ENCODE measurements around the gene SAMD4B.

SAMD4B gene

GRCh38 chr19:39398297-39398864 lies 56.2 kb downstream of the SAMD4B start:
- Histone ChIP-seq H3K4me1 (ENCODE audit: insufficient read depth, low read length) (peaks cover 25% of the 10 kb centered on the region), H3K9ac (ENCODE audit: low read depth, low read length) (no peak overlapping the region)

GRCh38 chr19:39399668-39400050 lies 57.4 kb downstream of the SAMD4B start:
- H3K9ac ChIP-seq (ENCODE audit: low read depth, low read length) = no peak overlapping the region
- H3K4me1 ChIP-seq (ENCODE audit: insufficient read depth, low read length) = peaks cover 25% of the 10 kb centered on the region
- no peaks in the 10 kb centered on the region for H3K9me3 ChIP-seq (ENCODE audit: control insufficient read depth, insufficient read depth, low read length)

More at GRCh38 chr19:39398297-39398864, 56.2 kb downstream of the SAMD4B start:
- Histone ChIP-seq H3K9me3 (ENCODE audit: control insufficient read depth, insufficient read depth, low read length) (no peaks in the 10 kb centered on the region), H3K36me3 (ENCODE audit: insufficient read depth, low read length) (peaks cover 10% of the 10 kb centered on the region)

GRCh38 chr19:39400061-39400460 lies 57.8 kb downstream of the SAMD4B start:
- H3K9ac ChIP-seq (ENCODE audit: low read depth, low read length) = no peak overlapping the region
- peaks cover under 1% of the 10 kb centered on the region for H3K36me3 ChIP-seq (ENCODE audit: insufficient read depth, low read length)
- no peaks in the 10 kb centered on the region for H3K9me3 ChIP-seq (ENCODE audit: control insufficient read depth, insufficient read depth, low read length)
- peaks cover 25% of the 10 kb centered on the region for H3K4me1 ChIP-seq (ENCODE audit: insufficient read depth, low read length)

More at GRCh38 chr19:39399668-39400050, 57.4 kb downstream of the SAMD4B start:
- peaks cover 3% of the 10 kb centered on the region for H3K36me3 ChIP-seq (ENCODE audit: insufficient read depth, low read length)

- peaks cover 25% of the 10 kb centered on the region for H3K4me1 ChIP-seq (ENCODE audit: insufficient read depth, low read length)
- no peak overlapping the region for H3K9ac ChIP-seq (ENCODE audit: low read depth, low read length)
- H3K9me3 ChIP-seq (ENCODE audit: control insufficient read depth, insufficient read depth, low read length) = no peaks in the 10 kb centered on the region
- H3K36me3 ChIP-seq (ENCODE audit: insufficient read depth, low read length) = no peaks in the 10 kb centered on the region; the same call in 1 of the 2 replicates
Measured at GRCh38 chr19:39401070-39401548, 58.9 kb downstream of the SAMD4B start.

- peaks cover 25% of the 10 kb centered on the region for H3K4me1 ChIP-seq (ENCODE audit: insufficient read depth, low read length)
Measured at GRCh38 chr19:39401549-39402345, 59.5 kb downstream of the SAMD4B start.

GRCh38 chr19:39402346-39403300 lies 60.4 kb downstream of the SAMD4B start:
- H3K36me3 ChIP-seq (ENCODE audit: insufficient read depth, low read length) = no peaks in the 10 kb centered on the region; the same call in 1 of the 2 replicates
- H3K9ac ChIP-seq (ENCODE audit: low read depth, low read length) = peak overlapping the region; percentile 76
- peaks cover 25% of the 10 kb centered on the region for H3K4me1 ChIP-seq (ENCODE audit: insufficient read depth, low read length)
- H3K9me3 ChIP-seq (ENCODE audit: control insufficient read depth, insufficient read depth, low read length) = no peaks in the 10 kb centered on the region

More at GRCh38 chr19:39401549-39402345, 59.5 kb downstream of the SAMD4B start:
- H3K36me3 ChIP-seq (ENCODE audit: insufficient read depth, low read length) = no peaks in the 10 kb centered on the region; the same call in 1 of the 2 replicates
- no peaks in the 10 kb centered on the region for H3K9me3 ChIP-seq (ENCODE audit: control insufficient read depth, insufficient read depth, low read length)
- H3K9ac ChIP-seq (ENCODE audit: low read depth, low read length) = peak overlapping the region; percentile 76

- H3K36me3 ChIP-seq (ENCODE audit: insufficient read depth, low read length) = no peaks in the 10 kb centered on the region; the same call in 1 of the 2 replicates
- H3K9ac ChIP-seq (ENCODE audit: low read depth, low read length) = peak overlapping the region; percentile 76
- peaks cover 16% of the 10 kb centered on the region for H3K4me1 ChIP-seq (ENCODE audit: insufficient read depth, low read length)
- no peaks in the 10 kb centered on the region for H3K9me3 ChIP-seq (ENCODE audit: control insufficient read depth, insufficient read depth, low read length)
Measured at GRCh38 chr19:39403331-39404312, 61.4 kb downstream of the SAMD4B start.

- Histone ChIP-seq H3K9ac (ENCODE audit: low read depth, low read length) (peak overlapping the region; percentile 8; the same call in 1 of the 2 replicates), H3K4me1 (ENCODE audit: insufficient read depth, low read length) (peaks cover 15% of the 10 kb centered on the region)
Measured at GRCh38 chr19:39405261-39405957, 63.2 kb downstream of the SAMD4B start.

GRCh38 chr19:39405958-39406655 lies 63.9 kb downstream of the SAMD4B start:
- no peaks in the 10 kb centered on the region for H3K9me3 ChIP-seq (ENCODE audit: control insufficient read depth, insufficient read depth, low read length)
- H3K36me3 ChIP-seq (ENCODE audit: insufficient read depth, low read length) = no peaks in the 10 kb centered on the region
- peaks cover 21% of the 10 kb centered on the region for H3K4me1 ChIP-seq (ENCODE audit: insufficient read depth, low read length)
- H3K9ac ChIP-seq (ENCODE audit: low read depth, low read length) = peak overlapping the region; percentile 48

More at GRCh38 chr19:39405261-39405957, 63.2 kb downstream of the SAMD4B start:
- no peaks in the 10 kb centered on the region for H3K36me3 ChIP-seq (ENCODE audit: insufficient read depth, low read length)
- no peaks in the 10 kb centered on the region for H3K9me3 ChIP-seq (ENCODE audit: control insufficient read depth, insufficient read depth, low read length)

- Histone ChIP-seq H3K9me3 (ENCODE audit: control insufficient read depth, insufficient read depth, low read length) (no peaks in the 10 kb centered on the region), H3K9ac (ENCODE audit: low read depth, low read length) (peak within 1 kb of the TSS; percentile 97), H3K4me1 (ENCODE audit: insufficient read depth, low read length) (peaks cover 20% of the 10 kb centered on the region), H3K36me3 (ENCODE audit: insufficient read depth, low read length) (no peaks in the 10 kb centered on the region)
Measured at GRCh38 chr19:39406656-39407409, 64.6 kb downstream of the SAMD4B start, which contains the start of gene ZFP36. TSS of gene ZFP36 (plus strand) at chr19:39406847. CDS start at chr19:39406905, 58 bp downstream.

GRCh38 chr19:39407410-39407659 lies 65.1 kb downstream of the SAMD4B start:
- peaks cover 15% of the 10 kb centered on the region for H3K4me1 ChIP-seq (ENCODE audit: insufficient read depth, low read length)

More at GRCh38 chr19:39407410-39407659, 65.1 kb downstream of the SAMD4B start:
- H3K9ac ChIP-seq (ENCODE audit: low read depth, low read length) = peak overlapping the region; percentile 97
- H3K36me3 ChIP-seq (ENCODE audit: insufficient read depth, low read length) = no peaks in the 10 kb centered on the region
- H3K9me3 ChIP-seq (ENCODE audit: control insufficient read depth, insufficient read depth, low read length) = no peaks in the 10 kb centered on the region
